ENCODE measurements around the gene RWDD4.

DNA sequence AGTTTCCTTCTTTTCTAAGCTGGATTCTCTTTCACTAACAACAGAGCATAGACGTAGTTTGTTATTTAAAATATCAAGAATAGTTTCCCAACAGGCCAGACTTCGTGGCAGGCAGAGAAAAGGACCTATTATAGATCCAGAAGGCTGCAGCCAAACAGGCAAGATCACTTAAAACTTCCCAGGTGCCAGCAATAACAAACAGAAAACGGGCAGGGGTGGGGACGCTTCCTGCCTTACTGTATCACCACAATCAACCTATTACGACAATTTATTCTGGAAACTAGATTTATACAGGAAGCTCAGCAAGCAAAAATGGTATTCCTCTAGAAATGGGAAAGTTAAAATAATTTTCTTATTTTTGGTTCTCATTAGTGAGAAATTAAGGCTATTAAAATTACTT lies 22.1 kb downstream of the RWDD4 start:
- TF ChIP-seq, protein P1, sequence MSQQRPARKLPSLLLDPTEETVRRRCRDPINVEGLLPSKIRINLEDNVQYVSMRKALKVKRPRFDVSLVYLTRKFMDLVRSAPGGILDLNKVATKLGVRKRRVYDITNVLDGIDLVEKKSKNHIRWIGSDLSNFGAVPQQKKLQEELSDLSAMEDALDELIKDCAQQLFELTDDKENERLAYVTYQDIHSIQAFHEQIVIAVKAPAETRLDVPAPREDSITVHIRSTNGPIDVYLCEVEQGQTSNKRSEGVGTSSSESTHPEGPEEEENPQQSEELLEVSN (IDR thresholded peaks at IDR 0.05; ENCODE audit: borderline replicate concordance in 1 of 2, extremely low read depth in 1 of 2, insufficient read depth in 1 of 2, insufficient read length in 1 of 2, low read depth in 1 of 2, low read length in 1 of 2, poor library complexity in 1 of 2, severe bottlenecking in 1 of 2) = no peak
- TF ChIP-seq, protein P2, sequence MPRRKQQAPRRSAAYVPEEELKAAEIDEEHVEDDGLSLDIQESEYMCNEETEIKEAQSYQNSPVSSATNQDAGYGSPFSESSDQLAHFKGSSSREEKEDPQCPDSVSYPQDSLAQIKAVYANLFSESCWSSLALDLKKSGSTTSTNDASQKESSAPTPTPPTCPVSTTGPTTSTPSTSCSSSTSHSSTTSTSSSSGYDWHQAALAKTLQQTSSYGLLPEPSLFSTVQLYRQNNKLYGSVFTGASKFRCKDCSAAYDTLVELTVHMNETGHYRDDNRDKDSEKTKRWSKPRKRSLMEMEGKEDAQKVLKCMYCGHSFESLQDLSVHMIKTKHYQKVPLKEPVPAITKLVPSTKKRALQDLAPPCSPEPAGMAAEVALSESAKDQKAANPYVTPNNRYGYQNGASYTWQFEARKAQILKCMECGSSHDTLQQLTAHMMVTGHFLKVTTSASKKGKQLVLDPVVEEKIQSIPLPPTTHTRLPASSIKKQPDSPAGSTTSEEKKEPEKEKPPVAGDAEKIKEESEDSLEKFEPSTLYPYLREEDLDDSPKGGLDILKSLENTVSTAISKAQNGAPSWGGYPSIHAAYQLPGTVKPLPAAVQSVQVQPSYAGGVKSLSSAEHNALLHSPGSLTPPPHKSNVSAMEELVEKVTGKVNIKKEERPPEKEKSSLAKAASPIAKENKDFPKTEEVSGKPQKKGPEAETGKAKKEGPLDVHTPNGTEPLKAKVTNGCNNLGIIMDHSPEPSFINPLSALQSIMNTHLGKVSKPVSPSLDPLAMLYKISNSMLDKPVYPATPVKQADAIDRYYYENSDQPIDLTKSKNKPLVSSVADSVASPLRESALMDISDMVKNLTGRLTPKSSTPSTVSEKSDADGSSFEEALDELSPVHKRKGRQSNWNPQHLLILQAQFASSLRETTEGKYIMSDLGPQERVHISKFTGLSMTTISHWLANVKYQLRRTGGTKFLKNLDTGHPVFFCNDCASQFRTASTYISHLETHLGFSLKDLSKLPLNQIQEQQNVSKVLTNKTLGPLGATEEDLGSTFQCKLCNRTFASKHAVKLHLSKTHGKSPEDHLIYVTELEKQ (CRISPR knock-in tag; IDR thresholded peaks at IDR 0.05) = no peak
- TF ChIP-seq, protein P3, sequence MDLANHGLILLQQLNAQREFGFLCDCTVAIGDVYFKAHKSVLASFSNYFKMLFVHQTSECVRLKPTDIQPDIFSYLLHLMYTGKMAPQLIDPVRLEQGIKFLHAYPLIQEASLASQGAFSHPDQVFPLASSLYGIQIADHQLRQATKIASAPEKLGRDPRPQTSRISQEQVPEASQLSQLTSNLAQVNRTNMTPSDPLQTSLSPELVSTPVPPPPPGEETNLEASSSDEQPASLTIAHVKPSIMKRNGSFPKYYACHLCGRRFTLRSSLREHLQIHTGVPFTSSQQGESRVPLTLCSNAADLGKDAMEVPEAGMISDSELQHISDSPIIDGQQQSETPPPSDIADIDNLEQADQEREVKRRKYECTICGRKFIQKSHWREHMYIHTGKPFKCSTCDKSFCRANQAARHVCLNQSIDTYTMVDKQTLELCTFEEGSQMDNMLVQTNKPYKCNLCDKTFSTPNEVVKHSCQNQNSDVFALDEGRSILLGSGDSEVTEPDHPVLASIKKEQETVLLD (IDR thresholded peaks at IDR 0.05) = no peak
- TF ChIP-seq ZNF551 (CRISPR knock-in tag; IDR thresholded peaks at IDR 0.05) (no peak), NFE2L1 (tag; IDR thresholded peaks at IDR 0.05; ENCODE audit: borderline replicate concordance, low read depth) (no peak)
